IMR-90 (cell line): ENCODE results near the gene ADIRF. TPM values are rescaled to one million over a fixed set of nuclear protein-coding genes. Genes with fewer than 3 reads are reported as not detected.
"Not testable (repeated sequence)": the region's sequence is repeated elsewhere in the genome, so short reads cannot be mapped to it uniquely, and the experiment has no call there.

ENCODE experiments used
- ATAC-seq: fragments of 200-7000 bp; cut with Tn5 transposase; 2 replicates; pipeline ENCODE4 v1.9.1; 2020; ENCODE audit warnings: low read depth, mild to moderate bottlenecking, moderate library complexity
- BruUV-seq: library from RNA; stranded (reverse); fragments of 400-500 nt; replicated peaks from 2 replicates; lab custom pipeline; 2021; lab: Mats Ljungman, UMichigan
- CTCF ChIA-PET: fragments of 300-600 bp; formaldehyde crosslinking; extraction: SDS; loops from one replicate; lab custom pipeline; 2021; ENCODE audit warnings: antibody characterized with exemption; lab: Yijun Ruan, JAX
- POLR2A ChIA-PET: fragments of 300-600 bp; sonication (Branson Sonifier 250); formaldehyde crosslinking; loops from one replicate; lab custom pipeline; 2022; ENCODE audit warnings: antibody characterized with exemption; ENCODE audit not compliant: unreplicated experiment; lab: Charles Lee
- DNase-seq: peaks from one replicate; pipeline ENCODE4 v3.0.0; 2013
- H2AFZ ChIP-seq: replicated peaks from 2 replicates; pipeline ENCODE3; 2013; ENCODE audit warnings: low read length, mild to moderate bottlenecking; ENCODE audit not compliant: poor library complexity
- H2AK5ac ChIP-seq: 2 replicates; pipeline ENCODE4 v1.6.1; 2013; ENCODE audit warnings: low read depth, low read length, inconsistent platforms
- H2AK9ac ChIP-seq: replicated peaks from 2 replicates; pipeline ENCODE3; 2013; ENCODE audit warnings: mild to moderate bottlenecking, low read depth, low read length, moderate library complexity; ENCODE audit not compliant: poor library complexity
- H2BK120ac ChIP-seq: 2 replicates; pipeline ENCODE4 v1.6.1; 2013; ENCODE audit warnings: low read depth, low read length, inconsistent platforms
- H2BK15ac ChIP-seq: 3 replicates; pipeline ENCODE4 v1.6.1; 2013; ENCODE audit warnings: low read depth, low read length, inconsistent platforms
- H2BK20ac ChIP-seq: 2 replicates; pipeline ENCODE4 v1.6.1; 2013; ENCODE audit warnings: low read depth, mild to moderate bottlenecking, inconsistent platforms, low read length, moderate library complexity
- H2BK5ac ChIP-seq: 2 replicates; pipeline ENCODE4 v1.6.1; 2013; ENCODE audit warnings: mild to moderate bottlenecking, low read depth, low read length, inconsistent platforms; ENCODE audit not compliant: poor library complexity, severe bottlenecking
- H3K14ac ChIP-seq: replicated peaks from 2 replicates; pipeline ENCODE4 v1.6.1; 2013; ENCODE audit warnings: low read depth, low read length, inconsistent platforms
- H3K18ac ChIP-seq: 2 replicates; pipeline ENCODE4 v1.6.1; 2013; ENCODE audit warnings: low read depth, low read length, control low read depth
- H3K23ac ChIP-seq: 2 replicates; pipeline ENCODE4 v1.6.1; 2013; ENCODE audit warnings: low read depth, low read length, inconsistent platforms
- H3K27ac ChIP-seq: 2 replicates; pipeline ENCODE4 v1.5.1; 2013; ENCODE audit warnings: mild to moderate bottlenecking, control low read depth, low read length; ENCODE audit not compliant: insufficient read depth
- H3K27me3 ChIP-seq: 2 replicates; pipeline ENCODE4 v1.6.1; 2013; ENCODE audit warnings: low read length; ENCODE audit not compliant: control insufficient read depth, insufficient read depth
- H3K36me3 ChIP-seq: 2 replicates; pipeline ENCODE4 v1.6.1; 2013; ENCODE audit warnings: low read length, mixed read lengths; ENCODE audit not compliant: control insufficient read depth, insufficient read depth
- H3K4ac ChIP-seq: 2 replicates; pipeline ENCODE4 v1.6.1; 2013; ENCODE audit warnings: low read depth, low read length, inconsistent platforms
- H3K4me1 ChIP-seq: 2 replicates; pipeline ENCODE4 v1.6.1; 2013; ENCODE audit warnings: low read length, mixed read lengths; ENCODE audit not compliant: control insufficient read depth, insufficient read depth
- H3K4me2 ChIP-seq: 2 replicates; pipeline ENCODE4 v1.6.1; 2013; ENCODE audit warnings: low read depth, mild to moderate bottlenecking, control low read depth, low read length, moderate library complexity
- H3K4me3 ChIP-seq: 2 replicates; pipeline ENCODE4 v1.5.1; 2013; ENCODE audit warnings: low read depth, mild to moderate bottlenecking, control low read depth, low read length, moderate library complexity; ENCODE audit not compliant: insufficient read depth
- H3K56ac ChIP-seq: 2 replicates; pipeline ENCODE4 v1.6.1; 2013; ENCODE audit warnings: low read length, inconsistent platforms; ENCODE audit not compliant: insufficient read depth; ENCODE audit errors: extremely low read depth
- H3K79me1 ChIP-seq, 2 experiments: 2 replicates each; pipeline ENCODE4 v1.6.1; 2013; ENCODE audit warnings: low read length in 2 of 2, inconsistent platforms in 1 of 2, low read depth in 1 of 2
- H3K9ac ChIP-seq: 2 replicates; pipeline ENCODE4 v1.6.1; 2013; ENCODE audit warnings: low read depth, low read length, control low read depth
- H3K9me1 ChIP-seq: 2 replicates; pipeline ENCODE4 v1.6.1; 2013; ENCODE audit warnings: low read length, inconsistent platforms; ENCODE audit not compliant: insufficient read depth
- H3K9me3 ChIP-seq: 2 replicates; pipeline ENCODE4 v1.6.1; 2013; ENCODE audit warnings: low read length; ENCODE audit not compliant: control insufficient read depth, insufficient read depth
- H4K20me1 ChIP-seq: 2 replicates; pipeline ENCODE4 v1.6.1; 2013; ENCODE audit warnings: low read length, inconsistent platforms; ENCODE audit not compliant: insufficient read depth
- H4K5ac ChIP-seq: 2 replicates; pipeline ENCODE4 v1.6.1; 2013; ENCODE audit warnings: mild to moderate bottlenecking, low read depth, low read length, control low read depth
- H4K8ac ChIP-seq, 2 experiments: 2 replicates each; pipeline ENCODE4 v1.6.1; 2013; ENCODE audit warnings: low read depth in 2 of 2, low read length in 2 of 2, control low read depth in 1 of 2, inconsistent platforms in 1 of 2
- H4K91ac ChIP-seq: 2 replicates; pipeline ENCODE4 v1.6.1; 2013; ENCODE audit warnings: low read depth, low read length, inconsistent platforms; ENCODE audit not compliant: insufficient read depth
- WGBS, 2 experiments: methylation state at CpG; one replicate each; pipeline versions ENCODE4 v1.1.5 to v1.1.7; 2013; ENCODE audit warnings: missing lambda C conversion rate in 2 of 2; ENCODE audit not compliant: insufficient read length in 1 of 2; ENCODE audit errors: extremely low coverage in 2 of 2; 5-methylcytosine and 5-hydroxymethylcytosine counted together
- dilution Hi-C: fragments of 300-500 bp; cut with HindIII; formaldehyde crosslinking; loops from one replicate; pipeline ENCODE4 v1.14.3; 2018; ENCODE audit warnings: low sequenced_read_pairs; ENCODE audit not compliant: unreplicated experiment
- in situ Hi-C: fragments of 300-500 bp; cut with MboI; formaldehyde crosslinking; loops from 3 replicates; pipeline ENCODE4 v1.14.3; 2019; ENCODE audit warnings: low sequenced_read_pairs, inconsistent platforms, mixed read lengths
- intact Hi-C: fragments of 100-400 bp; cut with micrococcal nuclease; formaldehyde crosslinking; loops from 2 replicates; pipeline ENCODE4 v1.10.0; 2022
- polyA plus RNA-seq, 3 experiments: library from polyadenylated mRNA; depleted of rRNA; stranded (reverse); fragments of >200 nt; gene quantifications; 2 replicates each; pipeline ENCODE4 v1.2.3, GENCODE V29; 2012; ENCODE audit warnings: low replicate concordance in 1 of 3
- total RNA-seq: library from RNA; depleted of rRNA; stranded (reverse); fragments of >200 nt; gene quantifications from 2 replicates; pipeline ENCODE4 v1.2.3, GENCODE V29; 2012

ADIRF gene
- total and polyA plus RNA-seq, 2 of the 4 experiments (the other 2 are of a cell fraction) = 2.3 to 7.2 TPM

GRCh38 chr10:86947806-86948205, 20.5 kb upstream of the ADIRF start:
- H4K20me1 ChIP-seq, H3K27ac ChIP-seq, DNase-seq, H3K56ac ChIP-seq, H4K91ac ChIP-seq, H2AK9ac ChIP-seq, H3K79me1 ChIP-seq, H2AK5ac ChIP-seq, H3K14ac ChIP-seq, H2BK120ac ChIP-seq, intact Hi-C loops, H2BK15ac ChIP-seq, H3K9me3 ChIP-seq, H3K4me1 ChIP-seq, H3K4me3 ChIP-seq, H3K4me2 ChIP-seq, ATAC-seq, H2AFZ ChIP-seq, in situ Hi-C loops, H3K9ac ChIP-seq, POLR2A ChIA-PET, H2BK5ac ChIP-seq, H4K5ac ChIP-seq, H4K8ac ChIP-seq, H2BK20ac ChIP-seq, dilution Hi-C loops, H3K23ac ChIP-seq, H3K18ac ChIP-seq, H3K9me1 ChIP-seq, H3K4ac ChIP-seq, H3K36me3 ChIP-seq, BruUV-seq: not testable (repeated sequence)
- no CpG with 5 or more reads among the region's 4 CpGs for WGBS, 2 experiments
- CTCF ChIA-PET = interaction anchor here (0.7 kb wide), 1 partner anchor 49 kb away, joined by 3 read pairs; no protein-coding TSS in a partner anchor
- H3K27me3 ChIP-seq = peaks cover 14% of the 10 kb centered on the region
